HUES48 (cell line): Measurements from ENCODE around the gene XPO4.
"Not testable (repeated sequence)": the region's sequence is repeated elsewhere in the genome, so short reads cannot be mapped to it uniquely, and the experiment has no call there.

Experiments
- H3K27ac ChIP-seq: one replicate; pipeline ENCODE4 v1.7.0; 2013; ENCODE audit warnings: low read depth, low read length, inconsistent platforms
- H3K27me3 ChIP-seq: 2 replicates; pipeline ENCODE4 v1.6.1; 2013; ENCODE audit warnings: mild to moderate bottlenecking, low read length; ENCODE audit not compliant: control insufficient read depth, insufficient read depth
- H3K36me3 ChIP-seq: 2 replicates; pipeline ENCODE4 v1.6.1; 2013; ENCODE audit warnings: low read length; ENCODE audit not compliant: control insufficient read depth, insufficient read depth
- H3K4me1 ChIP-seq: 2 replicates; pipeline ENCODE4 v1.6.1; 2013; ENCODE audit warnings: mild to moderate bottlenecking, low read length; ENCODE audit not compliant: control insufficient read depth, insufficient read depth
- H3K4me3 ChIP-seq: 2 replicates; pipeline ENCODE4 v1.5.1; 2013; ENCODE audit warnings: mild to moderate bottlenecking, low read depth, low read length
- H3K9ac ChIP-seq: 2 replicates; pipeline ENCODE4 v1.6.1; 2013; ENCODE audit warnings: mild to moderate bottlenecking, low read depth, low read length, moderate library complexity
- H3K9me3 ChIP-seq: 2 replicates; pipeline ENCODE4 v1.6.1; 2013; ENCODE audit warnings: low read length; ENCODE audit not compliant: control insufficient read depth, insufficient read depth

The XPO4 gene

DNA sequence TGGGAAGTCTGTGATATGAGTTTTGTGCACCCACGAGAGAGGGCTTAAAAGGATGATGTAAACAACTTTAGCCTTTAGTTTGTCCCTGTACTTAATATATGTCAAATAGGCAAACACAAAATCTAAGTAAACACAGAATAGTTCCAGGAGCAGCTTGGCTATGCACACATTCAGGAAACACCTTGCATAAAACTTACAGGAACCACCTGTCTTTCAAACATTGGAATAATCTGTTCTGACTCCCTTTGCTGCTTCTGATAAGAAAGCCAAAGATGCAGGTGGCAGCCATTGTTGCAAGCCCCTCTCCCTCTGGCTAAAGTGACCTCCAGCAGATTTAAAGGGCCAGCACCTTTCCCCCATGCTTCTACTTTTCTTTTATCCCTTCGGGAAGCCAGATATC lies 133.5 kb downstream of the XPO4 start:
- no peak overlapping the region for H3K27ac ChIP-seq
- H3K4me1 ChIP-seq, result peaks cover 7% of the 10 kb centered on the region; the same call in 1 of the 2 replicates
- no peak overlapping the region for H3K4me3 ChIP-seq
- peaks cover 4% of the 10 kb centered on the region; the same call in 1 of the 2 replicates for H3K36me3 ChIP-seq
- no peaks in the 10 kb centered on the region for H3K27me3 ChIP-seq
- no peaks in the 10 kb centered on the region for H3K9me3 ChIP-seq
- no peak overlapping the region for H3K9ac ChIP-seq

DNA sequence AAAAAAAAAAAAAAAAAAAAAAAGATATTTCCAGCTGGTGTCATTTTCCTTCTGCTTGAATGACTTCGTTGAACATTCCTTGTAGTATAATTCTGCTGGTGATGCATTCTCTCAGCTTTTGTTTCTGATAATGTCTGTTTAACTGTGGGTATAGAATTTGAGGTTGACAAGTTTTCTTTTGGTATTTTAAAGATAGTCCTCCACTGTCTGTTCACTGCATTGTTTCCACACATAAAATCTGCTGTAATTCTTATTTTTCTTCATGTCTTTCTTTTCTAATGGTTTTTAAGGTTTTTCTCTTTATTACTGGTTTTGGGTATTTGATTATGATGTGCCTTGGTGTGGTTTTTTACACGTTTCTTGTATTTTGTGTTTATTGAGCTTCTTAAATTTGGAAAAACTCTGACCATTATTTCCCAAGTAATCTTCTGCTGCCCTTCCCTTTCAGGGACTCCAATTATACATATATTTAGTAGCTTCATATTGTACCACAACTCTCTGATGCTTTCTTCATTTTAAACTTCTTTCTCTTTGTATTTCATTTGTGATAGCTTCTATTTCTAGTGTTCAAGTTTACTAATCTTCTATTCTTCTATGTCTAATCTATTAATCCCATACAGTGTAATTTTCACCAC lies 135.1 kb downstream of the XPO4 start:
- H3K27ac ChIP-seq, result no peak overlapping the region
- H3K9me3 ChIP-seq, result no peaks in the 10 kb centered on the region
- peaks cover 2% of the 10 kb centered on the region; the same call in 1 of the 2 replicates for H3K4me1 ChIP-seq
- H3K9ac ChIP-seq, result no peak overlapping the region
- no peaks in the 10 kb centered on the region for H3K27me3 ChIP-seq
- H3K4me3 ChIP-seq, result no peak overlapping the region
- peaks cover 4% of the 10 kb centered on the region; the same call in 1 of the 2 replicates for H3K36me3 ChIP-seq

DNA sequence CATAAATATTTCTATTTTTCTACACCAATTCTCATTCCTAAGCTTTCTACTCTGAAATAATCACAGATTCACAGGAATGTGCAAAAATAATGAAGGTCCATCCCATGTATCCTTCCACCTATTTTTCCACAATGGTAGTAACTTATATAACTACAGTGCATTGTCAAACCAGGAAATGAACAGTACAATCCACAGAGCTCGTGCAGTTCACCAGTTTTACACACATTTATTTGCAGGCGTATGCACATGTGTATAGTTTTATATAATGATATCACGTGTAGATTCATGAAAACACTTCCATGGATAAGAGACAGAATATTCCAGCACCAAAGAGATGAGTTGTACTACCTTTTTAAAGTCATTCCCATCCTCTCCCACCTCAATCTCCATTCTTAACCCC lies 141.7 kb downstream of the XPO4 start:
- no peaks in the 10 kb centered on the region for H3K36me3 ChIP-seq
- H3K27me3 ChIP-seq, result no peaks in the 10 kb centered on the region
- peaks cover 6% of the 10 kb centered on the region; the same call in 1 of the 2 replicates for H3K4me1 ChIP-seq
- H3K9ac ChIP-seq, result no peak overlapping the region
- H3K9me3 ChIP-seq, result 0 out of 2 replicates have a peak, but pooled peaks cover 3% of the 10 kb centered on the region
- no peak overlapping the region for H3K27ac ChIP-seq
- no peak overlapping the region for H3K4me3 ChIP-seq

DNA sequence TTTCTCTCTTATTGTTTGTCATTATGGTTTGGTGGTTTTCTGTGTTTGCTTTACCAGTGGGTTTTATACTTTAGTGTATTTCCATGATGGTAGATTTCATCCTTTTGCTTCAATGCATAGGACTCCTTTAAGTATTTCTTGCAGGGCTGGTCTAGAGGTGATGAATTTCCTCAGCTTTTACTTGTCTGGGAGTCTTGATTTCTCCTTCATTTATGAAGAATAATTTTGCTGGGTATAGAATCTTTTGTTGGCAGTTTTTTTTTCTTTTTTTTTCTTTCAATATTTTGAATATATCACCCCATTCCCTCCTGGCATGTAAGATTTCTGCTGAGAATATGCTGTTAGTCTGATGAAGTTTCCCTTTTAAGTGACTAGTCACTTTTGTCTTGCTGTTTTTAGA lies 148.5 kb downstream of the XPO4 start:
- H3K9ac ChIP-seq, result no peak overlapping the region
- no peaks in the 10 kb centered on the region for H3K27me3 ChIP-seq
- H3K4me3 ChIP-seq, result no peak overlapping the region
- peaks cover 6% of the 10 kb centered on the region; the same call in 1 of the 2 replicates for H3K4me1 ChIP-seq
- no peaks in the 10 kb centered on the region for H3K36me3 ChIP-seq
- peaks cover 7% of the 10 kb centered on the region; the same call in 1 of the 2 replicates for H3K9me3 ChIP-seq
- H3K27ac ChIP-seq, result no peak overlapping the region

DNA sequence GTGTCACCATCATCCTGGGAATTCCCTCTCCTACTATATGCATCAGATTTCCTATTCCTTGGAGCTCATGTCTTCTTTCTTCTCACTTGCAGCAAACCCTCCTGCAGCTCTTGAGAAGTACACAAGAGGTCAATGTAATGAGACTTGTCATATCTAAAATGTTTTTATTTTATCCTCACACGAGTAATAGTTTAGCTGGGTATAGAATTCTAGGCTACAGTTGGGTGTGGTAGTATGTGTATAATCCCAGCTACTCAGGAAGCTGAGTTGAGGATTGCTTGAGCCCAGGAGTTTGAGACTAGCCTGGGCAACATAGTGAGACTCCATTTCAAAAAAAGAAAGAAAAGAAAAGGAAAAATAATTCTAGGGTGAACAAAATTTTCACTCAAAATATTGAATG lies 153.2 kb downstream of the XPO4 start:
- H3K27me3 ChIP-seq, result no peaks in the 10 kb centered on the region
- H3K4me1 ChIP-seq, result no peaks in the 10 kb centered on the region
- H3K9ac ChIP-seq, result no peak overlapping the region
- no peaks in the 10 kb centered on the region for H3K36me3 ChIP-seq
- H3K27ac ChIP-seq, result no peak overlapping the region
- no peaks in the 10 kb centered on the region; the same call in 1 of the 2 replicates for H3K9me3 ChIP-seq
- H3K4me3 ChIP-seq, result no peak overlapping the region

DNA sequence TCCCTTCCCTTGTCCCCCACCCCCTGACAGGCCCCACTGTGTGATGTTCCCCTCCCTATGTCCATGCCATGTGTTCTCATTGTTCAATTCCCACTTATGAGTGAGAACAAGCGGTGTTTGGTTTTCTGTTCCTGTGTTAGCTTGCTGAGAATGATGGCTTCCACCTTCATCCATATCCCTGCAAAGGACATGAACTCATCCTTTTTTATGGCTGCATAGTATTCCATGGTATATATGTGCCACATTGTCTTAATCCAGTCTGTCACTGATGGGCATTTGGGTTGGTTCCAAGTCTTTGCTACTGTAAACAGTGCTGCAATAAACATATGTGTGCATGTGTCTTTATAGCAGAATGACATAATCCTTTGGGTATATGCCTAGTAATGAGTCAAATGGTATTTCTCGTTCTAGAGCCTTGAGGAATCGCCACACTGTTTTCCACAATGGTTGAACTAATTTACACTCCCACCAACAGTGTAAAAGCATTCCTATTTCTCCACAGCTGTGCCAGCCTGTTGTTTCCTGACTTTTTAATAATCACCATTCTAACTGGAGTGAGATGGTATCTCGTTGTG lies 158.6 kb downstream of the XPO4 start:
- H3K27me3 ChIP-seq, H3K9me3 ChIP-seq, H3K27ac ChIP-seq, H3K4me3 ChIP-seq, H3K9ac ChIP-seq, H3K4me1 ChIP-seq, H3K36me3 ChIP-seq: not testable (repeated sequence)

DNA sequence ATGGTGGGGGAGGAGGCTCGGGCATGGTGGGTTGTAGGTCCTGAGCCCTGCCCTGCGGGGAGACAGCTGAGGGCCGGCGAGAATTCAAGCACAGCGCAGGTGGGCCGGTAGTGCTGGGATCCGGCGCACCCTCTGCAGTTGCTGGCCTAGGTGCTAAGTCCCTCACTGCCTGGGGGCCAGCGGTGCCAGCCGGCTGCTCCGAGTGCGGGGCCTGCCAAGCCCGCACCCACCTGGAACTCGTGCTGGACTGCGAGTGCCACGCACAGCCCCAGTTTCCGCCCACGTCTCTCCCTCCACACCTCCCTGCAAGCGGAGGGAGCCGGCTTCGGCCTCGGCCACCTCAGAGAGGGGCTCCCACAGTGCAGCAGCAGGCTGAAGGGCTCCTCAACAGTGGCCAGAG lies 162.5 kb downstream of the XPO4 start:
- Histone ChIP-seq H3K36me3 (no peaks in the 10 kb centered on the region), H3K4me1 (no peaks in the 10 kb centered on the region), H3K27me3 (no peaks in the 10 kb centered on the region), H3K9me3 (no peaks in the 10 kb centered on the region), H3K9ac (no peak overlapping the region), H3K4me3 (no peak overlapping the region), H3K27ac (no peak overlapping the region)

DNA sequence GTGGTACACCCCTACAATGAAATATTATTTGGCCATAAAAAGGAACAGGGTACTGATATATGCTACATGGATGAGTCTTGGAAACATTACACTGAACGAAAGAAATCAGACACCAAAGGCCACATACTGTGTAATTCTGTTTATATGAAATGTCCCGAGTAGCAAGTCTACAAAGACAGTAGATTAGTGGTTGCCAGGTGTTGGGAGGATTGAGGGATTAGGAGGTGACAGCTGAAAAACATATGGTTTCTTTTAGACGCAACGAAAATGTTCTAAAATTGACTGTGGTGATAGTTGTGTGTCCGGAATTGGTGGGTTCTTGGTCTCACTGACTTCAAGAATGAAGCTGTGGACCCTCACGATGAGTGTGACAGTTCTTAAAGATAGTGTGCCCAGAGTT lies 163.9 kb downstream of the XPO4 start:
- Histone ChIP-seq H3K27me3 (no peaks in the 10 kb centered on the region), H3K9me3 (no peaks in the 10 kb centered on the region), H3K4me1 (no peaks in the 10 kb centered on the region), H3K9ac (no peak overlapping the region), H3K4me3 (no peak overlapping the region), H3K27ac (no peak overlapping the region), H3K36me3 (no peaks in the 10 kb centered on the region)

DNA sequence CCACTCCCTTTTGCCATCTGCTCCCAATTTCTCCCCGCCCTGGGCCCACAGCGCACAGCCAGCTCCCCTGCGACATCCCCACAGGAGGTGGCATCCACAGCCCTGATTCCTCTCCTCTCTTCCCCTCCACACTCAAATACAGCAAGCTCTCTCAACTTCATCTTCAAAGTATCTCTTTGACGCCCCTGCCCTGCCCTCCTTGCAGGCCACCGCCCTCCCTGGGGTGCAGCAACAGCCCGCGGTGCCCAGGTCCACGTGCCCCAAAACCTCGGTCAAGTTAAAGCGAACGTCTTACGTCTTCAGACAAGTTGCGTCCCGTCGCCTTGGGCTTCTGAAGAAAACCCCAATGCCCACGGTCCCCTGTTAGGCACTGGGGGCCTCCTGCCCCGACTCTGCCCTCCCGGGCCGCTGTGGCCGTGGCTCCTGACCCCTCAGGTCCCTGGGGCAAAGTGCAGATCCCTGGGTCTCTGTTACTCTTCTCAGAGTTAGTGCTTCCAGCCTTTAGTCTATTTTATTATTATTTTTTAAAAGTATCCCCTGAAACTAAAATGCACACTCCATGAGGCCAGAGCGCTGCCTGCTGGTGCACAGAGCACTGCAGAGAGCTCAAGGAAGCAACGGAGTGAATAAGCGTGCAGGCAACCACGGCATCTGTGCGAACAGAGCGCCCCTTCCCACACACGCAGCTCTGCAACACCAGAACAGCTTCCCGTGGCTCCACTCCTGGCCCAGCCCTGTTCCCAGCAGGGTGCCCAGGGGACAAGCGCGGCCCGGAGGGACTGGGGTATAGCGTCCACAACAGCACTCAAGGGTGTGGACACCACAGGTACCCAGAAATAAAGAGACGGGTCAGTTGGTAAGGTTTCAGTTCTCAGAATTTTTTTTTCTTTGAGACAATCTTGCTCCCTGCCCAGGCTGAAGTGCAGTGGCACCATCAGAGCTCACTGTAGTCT lies 172.6 kb downstream of the XPO4 start:
- Histone ChIP-seq H3K27ac (no peak overlapping the region), H3K9ac (no peak overlapping the region), H3K27me3 (no peaks in the 10 kb centered on the region), H3K4me1 (no peaks in the 10 kb centered on the region), H3K36me3 (no peaks in the 10 kb centered on the region), H3K9me3 (no peaks in the 10 kb centered on the region), H3K4me3 (no peak overlapping the region)

DNA sequence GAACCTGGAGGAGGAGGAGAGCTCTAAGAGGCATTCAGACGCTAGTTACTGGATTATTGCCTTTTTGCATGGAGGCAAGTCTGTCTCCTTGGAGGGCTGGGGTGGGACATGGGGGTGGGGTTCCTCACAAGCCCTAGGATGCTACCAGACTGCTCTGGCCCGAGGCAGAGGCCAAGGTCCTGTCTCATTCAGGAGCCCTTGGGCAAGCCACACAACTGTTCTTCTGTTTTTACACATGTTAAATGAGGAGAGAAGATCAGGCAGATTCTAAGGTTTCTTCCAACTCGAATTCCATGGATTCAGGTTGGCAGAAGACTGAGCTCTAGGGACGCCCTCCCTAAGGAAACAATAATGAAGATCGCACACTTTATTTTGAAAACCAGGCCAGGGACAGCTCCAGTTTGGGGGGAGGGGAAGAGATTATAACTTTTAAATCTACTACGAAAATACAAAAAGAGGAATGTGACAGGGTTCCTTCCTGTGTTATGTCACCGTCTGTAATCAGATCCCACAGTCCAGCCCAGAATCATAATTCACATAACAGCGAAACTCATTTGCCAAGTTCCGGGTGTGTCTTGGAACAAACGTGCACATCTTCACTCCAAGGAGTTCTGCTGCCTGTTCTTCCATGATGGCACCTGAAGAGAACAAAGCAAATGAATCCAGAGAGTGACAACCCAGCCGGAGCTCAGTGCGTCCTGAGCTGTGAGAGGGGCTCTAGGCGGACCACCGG lies 173.8 kb downstream of the XPO4 start:
- Histone ChIP-seq H3K9me3 (no peaks in the 10 kb centered on the region), H3K4me3 (no peak overlapping the region), H3K36me3 (no peaks in the 10 kb centered on the region), H3K27me3 (no peaks in the 10 kb centered on the region), H3K27ac (no peak overlapping the region), H3K4me1 (no peaks in the 10 kb centered on the region), H3K9ac (no peak overlapping the region)
